ENCODE results near the gene KHDC4. TPM values are rescaled to one million over a fixed set of nuclear protein-coding genes. Genes with fewer than 3 reads are reported as not detected.

Gene KHDC4
- total RNA-seq, 1 experiment from 2014 or later: 57.7 TPM

GRCh38 chr1:155884031-155884960 lies 49.9 kb downstream of the KHDC4 start:
- no peak overlapping the region for H3K4me3 Mint-ChIP-seq
- no peaks in the 10 kb centered on the region for H3K23me2 ChIP-seq (ENCODE audit: insufficient read length, low read depth, low read length, poor library complexity, severe bottlenecking)
- no peaks in the 10 kb centered on the region for H3K36me3 Mint-ChIP-seq (ENCODE audit: insufficient read depth in 1 of 3, low read depth in 3 of 3)
- no peaks in the 10 kb centered on the region for H3K27me3 ChIP-seq (ENCODE audit: insufficient read depth, low read length)
- peaks cover 8% of the 10 kb centered on the region in 2 experiments for H3K4me1 Mint-ChIP-seq
- TF ChIP-seq CTCF (conservative IDR thresholded peaks at IDR 0.05): no peak
- H3T11ph ChIP-seq (ENCODE audit: low read length): no peak overlapping the region
- H2AK5ac ChIP-seq (ENCODE audit: insufficient read length, low read length): no peak overlapping the region
- no peak overlapping the region for H2BK12ac ChIP-seq (ENCODE audit: insufficient read length, low read depth, low read length)
- H3K27me3 Mint-ChIP-seq (ENCODE audit: low read depth): peaks cover 3% of the 10 kb centered on the region; the same call in 1 of the 2 replicates
- no peak overlapping the region for H4K8ac ChIP-seq (replicated peaks; ENCODE audit: insufficient read length, low read depth, low read length)
- H3K9ac ChIP-seq (ENCODE audit: extremely low read depth, insufficient read length, low read length): no peak overlapping the region
- no peaks in the 10 kb centered on the region for H3K9me3 ChIP-seq (ENCODE audit: control insufficient read depth, low read depth, low read length)
- no peak overlapping the region for H3K23ac ChIP-seq (ENCODE audit: insufficient read length, low read depth, low read length)
- no peak overlapping the region for H3K14ac ChIP-seq (ENCODE audit: insufficient read depth, low read length)
- H2BK5ac ChIP-seq (ENCODE audit: insufficient read length, low read length): no peak overlapping the region
- H4K20me1 ChIP-seq (ENCODE audit: control insufficient read depth, insufficient read depth, insufficient read length): no peaks in the 10 kb centered on the region
- no peak overlapping the region for H3K4me2 ChIP-seq (ENCODE audit: insufficient read depth, insufficient read length, low read length)
- H4K5ac ChIP-seq (ENCODE audit: insufficient read length, low read depth, low read length): no peak overlapping the region
- no peaks in the 10 kb centered on the region for H3K4me1 ChIP-seq (ENCODE audit: insufficient read depth, low read length)
- peak overlapping the region in 1 of 3 experiments; percentile 73; a peak in 1 of 7 replicates for H3K27ac Mint-ChIP-seq
- no peak overlapping the region for H2BK120ac ChIP-seq (ENCODE audit: low read depth, low read length, poor library complexity, severe bottlenecking)
- no peaks in the 10 kb centered on the region for H3K79me1 ChIP-seq (ENCODE audit: insufficient read depth, low read depth, low read length, poor library complexity, severe bottlenecking)
- WGBS (ENCODE audit: extremely low coverage, insufficient read length, low lambda C conversion rate): no CpG with 5 or more reads among the region's 9 CpGs
- H3K18ac ChIP-seq (ENCODE audit: insufficient read length, low read depth, low read length): no peak overlapping the region
- no peaks in the 10 kb centered on the region for H3K9me3 Mint-ChIP-seq
- DNase-seq: no peak
- no peaks in the 10 kb centered on the region for H3K79me2 ChIP-seq (ENCODE audit: insufficient read depth, low read length)
- no peak overlapping the region for H3K56ac ChIP-seq (ENCODE audit: insufficient read length, low read depth, low read length)
- H4K91ac ChIP-seq (ENCODE audit: insufficient read length, low read depth, low read length): no peak overlapping the region
- H2AFZ ChIP-seq (ENCODE audit: low read length): no peak overlapping the region
- no peak overlapping the region for H3K27ac ChIP-seq (ENCODE audit: insufficient read length, low read depth, low read length)
- no peak overlapping the region for H2BK15ac ChIP-seq (ENCODE audit: low read depth, low read length)
- no peak overlapping the region for H2BK20ac ChIP-seq (ENCODE audit: low read depth, low read length, poor library complexity, severe bottlenecking)
- no peak overlapping the region for H3K4ac ChIP-seq (ENCODE audit: low read depth, low read length)

Measured in H9 (cell line).